Neural cell (in vitro differentiated cells): ENCODE results near the gene PLIN4. TPM values are rescaled to one million over a fixed set of nuclear protein-coding genes. Genes with fewer than 3 reads are reported as not detected.

Source experiments
- H2AFZ ChIP-seq: fragments of 200-600, 300-800 bp; sonication (generic), shearing (Covaris generic); 2 replicates; pipeline ENCODE4 v1.6.0; 2014; ENCODE audit warnings: low read depth, mild to moderate bottlenecking, antibody characterized with exemption, low read length, moderate library complexity
- H3F3A ChIP-seq: fragments of 200-600 bp; shearing (Covaris generic); 2 replicates; pipeline ENCODE4 v1.6.1; 2016; ENCODE audit warnings: mild to moderate bottlenecking, moderate library complexity, mixed read lengths, antibody characterized with exemption, low read length; ENCODE audit not compliant: insufficient read depth, poor library complexity, severe bottlenecking
- H3K27ac ChIP-seq: fragments of 200-600, 300-800 bp; sonication (generic), shearing (Covaris generic); 2 replicates; pipeline ENCODE4 v1.5.1; 2014; ENCODE audit warnings: mild to moderate bottlenecking, low read length, moderate library complexity
- H3K27me3 ChIP-seq: fragments of 300-800, 200-600 bp; sonication (generic), shearing (Covaris generic); 2 replicates; pipeline ENCODE4 v1.6.0; 2014; ENCODE audit warnings: mild to moderate bottlenecking, low read depth, low read length, moderate library complexity; ENCODE audit not compliant: insufficient read depth
- H3K36me3 ChIP-seq: fragments of 300-800, 200-600 bp; sonication (generic), shearing (Covaris generic); 2 replicates; pipeline ENCODE4 v1.5.1; 2014; ENCODE audit warnings: mild to moderate bottlenecking, antibody characterized with exemption, low read length, moderate library complexity; ENCODE audit not compliant: insufficient read depth
- H3K4me2 ChIP-seq: fragments of 300-800, 200-600 bp; sonication (generic), shearing (Covaris generic); 2 replicates; pipeline ENCODE4 v1.6.0; 2014; ENCODE audit warnings: mild to moderate bottlenecking, low read length
- H3K4me3 ChIP-seq: fragments of 300-800, 200-600 bp; sonication (generic), shearing (Covaris generic); 2 replicates; pipeline ENCODE4 v1.5.1; 2014; ENCODE audit warnings: mild to moderate bottlenecking, low read length, moderate library complexity
- H3K79me2 ChIP-seq: fragments of 200-600 bp; shearing (Covaris generic); replicated peaks from 2 replicates; pipeline ENCODE4 v1.6.0; 2014; ENCODE audit warnings: mild to moderate bottlenecking, low read length, moderate library complexity; ENCODE audit not compliant: insufficient read depth
- H3K9ac ChIP-seq: fragments of 300-800, 200-600 bp; sonication (generic), shearing (Covaris generic); 2 replicates; pipeline ENCODE4 v1.6.1; 2016; ENCODE audit warnings: mild to moderate bottlenecking, low read length, mixed read lengths
- H3K9me2 ChIP-seq: fragments of 200-600 bp; shearing (Covaris generic); 2 replicates; pipeline ENCODE4 v1.6.1; 2016; ENCODE audit warnings: mild to moderate bottlenecking, low read length, mixed read lengths; ENCODE audit not compliant: insufficient read depth
- H3K9me3 ChIP-seq: fragments of 200-600, 300-800 bp; sonication (generic), shearing (Covaris generic); 2 replicates; pipeline ENCODE4 v1.6.1; 2016; ENCODE audit warnings: mild to moderate bottlenecking, mixed run types, low read length, moderate library complexity, mixed read lengths
- H4K20me1 ChIP-seq: fragments of 200-600 bp; shearing (Covaris generic); 2 replicates; pipeline ENCODE4 v1.6.1; 2016; ENCODE audit warnings: mild to moderate bottlenecking, mixed run types; ENCODE audit not compliant: insufficient read depth
- CTCF ChIP-seq: fragments of 450-650 bp; IDR thresholded peaks from 2 replicates; pipeline ENCODE4 v1.5.1; 2014; ENCODE audit warnings: antibody characterized with exemption, mild to moderate bottlenecking, moderate library complexity; ENCODE audit not compliant: poor library complexity, severe bottlenecking
- EP300 ChIP-seq: fragments of 450-650 bp; conservative IDR thresholded peaks from 2 replicates; pipeline ENCODE4 v1.6.1; 2014; ENCODE audit warnings: antibody characterized with exemption, mild to moderate bottlenecking, moderate library complexity; ENCODE audit not compliant: poor library complexity, severe bottlenecking
- EZH2 ChIP-seq: fragments of 200-600, 300-800 bp; shearing (Covaris generic), sonication (generic); IDR thresholded peaks from 2 replicates; pipeline ENCODE4 v1.6.1; 2014; ENCODE audit warnings: antibody characterized with exemption, low read length, borderline replicate concordance, mild to moderate bottlenecking; ENCODE audit not compliant: insufficient read depth, poor library complexity, severe bottlenecking
- MXI1 ChIP-seq: fragments of 450-650 bp; conservative IDR thresholded peaks from 2 replicates; pipeline ENCODE4 v1.6.1; 2014; ENCODE audit warnings: antibody characterized with exemption, mild to moderate bottlenecking; ENCODE audit not compliant: poor library complexity, severe bottlenecking
- POLR2AphosphoS5 ChIP-seq: IDR thresholded peaks from 2 replicates; pipeline ENCODE4 v1.6.1; 2012
- RAD21 ChIP-seq: fragments of 450-650 bp; conservative IDR thresholded peaks from 2 replicates; pipeline ENCODE4 v1.6.1; 2014; ENCODE audit warnings: antibody characterized with exemption, mild to moderate bottlenecking, moderate library complexity
- REST ChIP-seq: IDR thresholded peaks from 2 replicates; pipeline ENCODE4 v1.6.1; 2012; ENCODE audit warnings: borderline replicate concordance
- SMC3 ChIP-seq: fragments of 450-650 bp; conservative IDR thresholded peaks from 2 replicates; pipeline ENCODE4 v1.6.1; 2014; ENCODE audit warnings: antibody characterized with exemption, mild to moderate bottlenecking, moderate library complexity; ENCODE audit not compliant: poor library complexity
- TAF1 ChIP-seq: IDR thresholded peaks from 2 replicates; pipeline ENCODE4 v1.6.1; 2012; ENCODE audit warnings: low read depth
- polyA plus RNA-seq: library from polyadenylated mRNA; depleted of rRNA; stranded (reverse); fragments of >200 nt; gene quantifications from 2 replicates; pipeline ENCODE4 v1.2.3, GENCODE V29; 2014

Gene PLIN4
- polyA plus RNA-seq, 1 donor from 2014 or later: not detected

GRCh38 chr19:4534836-4535658 is 16.8 kb upstream of the PLIN4 start, which contains the start of gene PLIN5:
Gene PLIN5 (minus strand): TSS chr19:4535224. CDS start chr19:4534074, 1,150 bp downstream.
- no peak within 1 kb of the TSS for H3K27ac ChIP-seq

GRCh38 chr19:4533835-4534424 is 15.6 kb upstream of the PLIN4 start:
- Histone ChIP-seq H3K27me3 (no peaks in the 10 kb centered on the region), H2AFZ (no peak overlapping the region), H3K4me3 (no peak overlapping the region), H3F3A (no peaks in the 10 kb centered on the region), H4K20me1 (no peaks in the 10 kb centered on the region), H3K79me2 (no peaks in the 10 kb centered on the region), H3K27ac (no peak overlapping the region), H3K36me3 (no peaks in the 10 kb centered on the region), H3K9ac (no peak overlapping the region), H3K9me3 (no peaks in the 10 kb centered on the region), H3K4me2 (no peak overlapping the region), H3K9me2 (no peaks in the 10 kb centered on the region)
- no peak for TF ChIP-seq EP300
- TF ChIP-seq REST: no peak
- TF ChIP-seq CTCF: no peak
- TF ChIP-seq RAD21: no peak
- TF ChIP-seq MXI1: no peak
- no peak for TF ChIP-seq EZH2
- TF ChIP-seq SMC3: no peak
- no peak for TF ChIP-seq POLR2AphosphoS5
- no peak for TF ChIP-seq TAF1

More at GRCh38 chr19:4534836-4535658, 16.8 kb upstream of the PLIN4 start, which contains the start of gene PLIN5:
- no peaks in the 10 kb centered on the region for H3K9me3 ChIP-seq
- no peaks in the 10 kb centered on the region for H3K9me2 ChIP-seq
- TF ChIP-seq TAF1 (no peak), MXI1 (peak; percentile 60)
- H3K9ac ChIP-seq: no peak within 1 kb of the TSS
- no peaks in the 10 kb centered on the region for H3F3A ChIP-seq
- no peaks in the 10 kb centered on the region for H4K20me1 ChIP-seq
- no peaks in the 10 kb centered on the region for H3K36me3 ChIP-seq
- peak within 1 kb of the TSS; percentile 58 for H3K4me3 ChIP-seq
- peak within 1 kb of the TSS; percentile 11 for H3K4me2 ChIP-seq
- no peak within 1 kb of the TSS for H2AFZ ChIP-seq
- no peaks in the 10 kb centered on the region for H3K79me2 ChIP-seq
- no peaks in the 10 kb centered on the region for H3K27me3 ChIP-seq
